Activated CD4-positive, CD25-positive, alpha-beta regulatory T cell (primary cell): ENCODE data around the gene LRMDA.

Experiments used
- DNase-seq, 4 experiments: peaks; one replicate each; lab custom pipeline; 2025; lab: John Stamatoyannopoulos, UW

Gene LRMDA

DNA sequence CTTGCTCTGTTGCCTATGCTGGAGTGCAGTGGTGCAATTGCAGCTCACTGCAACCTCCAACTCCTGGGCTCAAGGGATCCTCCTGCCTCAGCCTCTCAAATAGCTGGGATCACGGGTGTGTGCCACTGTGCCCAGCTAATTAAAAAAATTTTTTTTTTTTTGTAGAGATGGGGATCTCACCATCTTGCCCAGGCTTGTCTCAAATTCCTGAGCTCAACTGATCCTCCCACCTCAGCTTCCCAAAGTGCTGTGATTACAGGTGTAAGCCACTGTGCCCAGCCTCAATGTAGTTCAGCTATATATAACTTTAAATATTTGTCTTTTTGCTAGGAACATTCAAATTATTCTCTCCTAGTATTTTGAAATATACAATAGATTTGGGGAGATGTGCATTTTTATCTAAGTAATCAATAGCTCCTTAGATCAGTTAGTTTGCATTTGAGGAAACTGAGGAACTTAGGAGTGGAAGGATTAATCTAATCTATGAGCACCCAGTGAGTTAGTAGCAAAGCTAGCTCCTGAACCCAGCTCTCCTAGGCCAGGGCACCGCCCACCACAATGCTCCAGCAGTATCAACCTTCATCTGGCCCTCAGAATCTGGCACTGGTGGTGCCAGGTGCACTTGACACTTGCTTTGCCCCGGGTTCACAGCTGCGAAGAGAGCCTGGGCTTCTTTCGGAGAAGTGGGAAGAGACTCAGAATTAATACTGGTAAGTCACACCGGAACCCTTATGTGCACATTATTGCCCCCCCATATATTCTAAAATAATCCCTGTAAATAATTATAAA is 5.9 kb upstream of the LRMDA start:
- no peak for DNase-seq

DNA sequence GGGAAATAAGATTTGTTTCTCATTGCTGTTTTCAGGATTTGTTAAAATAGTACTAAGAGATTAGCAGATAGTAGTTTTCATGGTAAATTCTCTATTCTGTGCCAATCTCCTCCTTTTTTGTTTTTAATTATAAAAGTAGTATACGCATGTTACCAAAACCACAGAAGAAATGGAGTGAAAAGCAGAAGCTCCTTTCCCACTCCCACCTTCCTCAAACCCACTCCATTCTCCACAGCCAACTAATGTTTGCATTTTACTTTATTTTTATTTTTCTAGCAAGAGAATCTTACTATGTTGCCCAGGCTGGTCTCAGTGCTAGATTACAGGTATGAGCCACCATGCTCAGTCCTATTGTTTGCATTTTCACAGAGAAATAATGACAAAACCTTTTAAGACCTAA is 4.5 kb upstream of the LRMDA start:
- DNase-seq = no peak

DNA sequence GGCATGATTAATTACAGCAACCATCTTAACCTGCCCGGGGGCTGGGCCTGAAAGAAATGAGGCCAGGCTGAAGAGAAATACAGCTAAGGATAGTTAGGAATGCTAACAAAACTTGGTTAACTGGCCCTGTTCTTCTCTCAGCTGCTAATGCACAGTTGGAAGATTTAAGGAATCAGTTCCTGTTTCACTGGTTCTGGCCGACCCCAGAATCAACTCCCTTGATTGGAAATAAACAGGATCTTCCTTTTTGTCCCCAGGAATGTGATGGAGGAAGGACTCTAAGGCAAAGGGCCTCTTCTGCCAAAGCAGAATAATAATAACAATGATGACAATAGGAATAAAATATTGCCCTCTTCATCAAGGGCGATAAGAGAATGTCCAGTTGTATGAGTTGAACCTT is 3.5 kb upstream of the LRMDA start:
- DNase-seq = no peak

DNA sequence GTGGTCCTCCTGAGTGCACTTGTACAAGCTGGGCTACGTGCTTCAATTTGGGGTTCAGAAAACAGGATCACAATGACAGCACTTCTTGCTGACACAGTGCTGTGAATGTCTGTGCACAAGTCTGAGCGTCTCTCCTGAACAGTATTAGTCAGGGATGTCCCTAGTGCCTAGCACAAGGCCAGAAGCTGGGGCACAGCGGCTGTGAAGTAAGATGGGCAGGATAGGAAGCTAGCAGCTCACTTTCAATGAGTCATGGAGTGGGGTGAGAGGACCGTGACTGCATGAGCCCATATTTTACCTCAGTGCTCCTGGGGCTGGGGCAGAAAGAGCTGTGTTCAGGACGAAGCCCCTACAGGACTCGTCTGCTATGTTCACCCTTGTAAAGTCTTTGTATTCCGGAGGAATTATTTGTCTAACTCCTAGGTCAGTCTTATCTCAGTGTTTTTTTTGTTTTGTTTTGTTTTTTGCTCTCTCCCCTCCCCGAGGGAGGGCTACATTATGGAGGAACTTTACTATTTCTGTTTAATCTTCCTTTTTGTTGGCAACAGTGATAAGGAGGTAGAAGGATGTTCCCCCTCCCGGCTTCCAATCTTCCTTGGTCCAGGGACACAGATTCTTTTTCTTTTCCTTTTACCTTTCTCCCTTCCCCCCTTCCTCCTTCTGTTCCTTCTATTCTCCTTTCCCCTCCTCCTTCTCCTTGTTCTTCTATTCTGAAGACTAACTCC is 2.8 kb upstream of the LRMDA start:
- no peak for DNase-seq

DNA sequence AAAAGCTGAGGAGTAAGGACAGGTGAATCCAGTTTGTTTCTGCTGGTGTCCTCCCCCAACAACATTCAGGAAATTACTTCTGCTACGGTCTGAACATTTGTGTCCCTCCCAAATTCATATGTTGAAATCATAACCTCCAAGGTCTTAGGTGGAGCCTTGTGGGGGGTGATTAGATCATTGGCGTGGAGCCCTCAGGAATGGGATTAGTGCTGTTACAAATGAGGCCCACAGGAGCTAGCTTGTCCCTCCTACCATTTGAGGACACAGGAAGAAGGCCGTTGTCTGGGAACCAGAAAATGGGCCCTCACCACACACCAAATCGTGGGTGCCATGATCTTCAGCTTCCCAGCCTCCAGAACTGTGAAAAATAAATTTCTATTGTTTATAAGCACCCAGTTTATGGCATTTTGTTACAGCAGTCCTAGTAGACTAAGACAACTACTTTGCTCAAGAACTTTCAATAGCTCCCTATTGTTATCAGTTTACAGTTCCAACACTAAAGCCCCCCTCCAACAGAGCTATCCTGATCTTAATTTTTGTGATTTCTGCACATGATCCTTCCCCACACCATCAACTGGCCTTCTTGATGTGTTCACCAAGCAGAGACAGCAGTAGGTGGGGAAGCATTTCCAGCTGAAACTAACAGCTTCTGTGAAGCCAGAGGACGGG is 2.1 kb upstream of the LRMDA start:
- DNase-seq = no peak

DNA sequence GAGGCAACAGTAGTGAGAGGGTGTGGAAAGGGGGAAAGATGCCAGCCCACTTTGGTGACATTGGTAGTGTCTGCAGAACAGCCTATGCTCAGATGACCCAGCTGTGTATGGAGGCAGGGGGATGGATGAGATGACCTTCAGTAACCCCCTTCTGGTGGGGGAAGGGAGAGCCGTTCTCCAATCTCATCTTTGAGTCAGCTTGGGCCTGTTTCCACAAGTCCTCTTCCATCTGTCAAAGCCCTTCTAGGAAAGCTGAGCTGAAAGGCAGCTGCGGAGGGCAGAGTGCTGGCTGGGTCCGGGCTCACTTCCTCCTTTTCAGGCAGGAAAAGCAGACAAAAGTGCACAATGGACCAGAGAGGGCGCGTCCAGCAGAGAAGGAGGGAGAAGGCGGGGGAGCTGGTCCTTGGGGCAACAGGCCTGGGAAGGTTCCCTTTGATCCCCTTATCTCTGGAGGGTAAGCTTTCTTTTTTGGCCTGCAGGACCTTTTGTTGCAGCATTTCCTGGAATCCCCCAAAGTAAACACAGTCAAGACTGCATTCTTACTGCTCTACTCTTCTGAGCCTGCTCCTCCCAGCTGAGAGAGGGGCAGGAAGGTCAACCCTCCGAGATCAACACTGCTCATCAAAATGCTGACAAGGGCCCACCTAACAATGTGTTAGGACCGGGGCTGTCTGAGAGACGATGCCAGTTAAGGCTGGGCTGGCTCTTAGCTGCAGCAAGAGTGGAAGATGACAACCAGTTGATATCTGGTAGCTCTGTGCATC is 1.2 kb upstream of the LRMDA start:
- DNase-seq = no peak

DNA sequence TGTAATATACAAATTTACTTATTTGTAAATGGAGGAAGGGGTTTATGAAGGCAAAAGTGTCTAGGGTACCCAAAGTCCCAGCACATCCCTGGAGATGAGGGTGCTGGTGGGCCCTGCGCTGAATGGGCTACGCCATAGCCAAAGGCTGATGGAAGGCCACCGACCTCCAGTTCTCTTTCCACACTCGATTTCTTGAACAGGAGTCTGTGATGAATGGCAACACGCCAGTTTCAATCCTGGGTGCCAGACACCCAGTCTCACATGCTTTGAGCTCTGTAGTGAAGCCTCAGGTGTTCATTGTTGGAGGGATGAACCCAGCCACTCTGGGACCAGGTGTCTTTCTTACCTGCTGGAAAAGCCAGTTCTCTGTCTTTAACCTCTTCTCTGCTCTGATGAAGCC is 752 bp downstream of the LRMDA start:
- no peak for DNase-seq

DNA sequence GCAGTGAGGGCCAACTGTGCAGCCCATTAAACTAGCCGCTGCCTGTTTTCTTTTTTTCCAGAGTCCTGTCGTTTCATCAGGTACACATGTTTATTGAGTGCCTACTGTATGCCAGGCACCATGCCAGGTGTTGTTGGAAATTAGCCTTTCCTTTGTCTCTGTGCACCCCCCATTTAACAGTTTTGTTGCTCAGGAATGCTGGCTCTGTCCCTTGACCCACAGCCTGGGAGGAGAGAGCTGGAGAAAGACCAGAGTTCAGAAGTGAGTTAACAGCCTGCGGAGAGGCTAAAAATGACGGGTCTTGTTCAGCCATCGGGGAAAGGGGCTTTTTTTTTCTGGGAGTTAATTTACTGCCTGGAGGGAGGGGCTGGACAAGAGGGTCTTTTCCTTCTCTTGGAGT is 1.3 kb downstream of the LRMDA start:
- no peak for DNase-seq

DNA sequence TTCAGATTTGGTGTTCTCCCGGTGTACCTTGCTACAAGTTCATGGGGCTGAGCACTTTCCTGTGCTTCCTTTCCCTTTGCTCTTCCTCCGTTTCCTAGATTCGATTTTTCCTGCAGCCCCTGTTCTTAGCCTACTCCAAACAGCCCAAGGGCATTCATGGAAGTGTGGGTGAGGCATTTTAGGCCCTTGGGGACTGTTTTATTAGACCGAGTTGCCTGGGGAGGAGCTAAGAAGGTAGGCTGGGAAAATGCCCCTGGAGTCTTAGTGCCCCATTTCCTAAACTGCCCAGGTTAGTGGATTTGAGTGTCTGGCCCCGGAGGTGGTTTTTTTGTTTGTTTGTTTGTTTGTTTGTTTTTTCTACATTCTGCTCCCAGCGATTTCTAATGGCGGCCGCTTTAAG is 1.8 kb downstream of the LRMDA start:
- no peak for DNase-seq

DNA sequence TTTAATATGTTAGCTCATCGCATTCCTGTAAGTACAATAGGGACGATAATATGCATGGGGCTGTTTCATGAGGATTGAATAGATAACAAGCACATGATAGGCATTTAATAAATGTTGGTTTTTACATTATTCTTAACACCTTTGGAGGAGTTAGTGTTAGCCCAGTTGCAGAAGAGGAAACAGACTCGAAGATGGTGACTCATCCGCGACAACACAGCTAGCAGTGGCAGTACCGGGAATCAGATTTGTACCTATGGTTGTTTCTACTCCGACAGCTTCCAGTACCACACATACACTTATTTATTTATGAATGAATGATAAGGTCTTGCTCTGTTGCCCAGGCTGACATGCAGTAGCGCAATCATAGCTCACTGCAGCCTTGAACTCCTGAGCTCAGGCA is 2.9 kb downstream of the LRMDA start:
- no peak for DNase-seq

DNA sequence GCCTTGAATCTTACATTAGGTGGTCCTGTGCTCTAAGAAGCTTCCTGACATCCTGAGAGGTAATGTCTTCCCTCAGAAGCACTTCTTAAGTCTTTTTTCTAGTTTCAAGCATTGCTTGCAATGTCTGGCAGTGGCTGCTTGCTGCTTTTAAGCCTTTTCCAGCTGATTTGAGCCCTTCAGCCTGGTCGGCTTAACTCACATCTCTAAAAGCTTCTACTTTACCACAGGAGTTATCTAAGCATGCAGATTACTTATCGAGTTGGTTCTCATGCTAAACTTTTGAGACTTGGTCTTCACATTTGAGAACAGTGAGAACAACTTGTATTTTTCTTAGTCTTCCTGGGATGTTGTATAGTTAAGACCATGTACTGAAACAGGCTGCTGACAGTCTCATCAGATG is 3.9 kb downstream of the LRMDA start:
- DNase-seq = no peak

DNA sequence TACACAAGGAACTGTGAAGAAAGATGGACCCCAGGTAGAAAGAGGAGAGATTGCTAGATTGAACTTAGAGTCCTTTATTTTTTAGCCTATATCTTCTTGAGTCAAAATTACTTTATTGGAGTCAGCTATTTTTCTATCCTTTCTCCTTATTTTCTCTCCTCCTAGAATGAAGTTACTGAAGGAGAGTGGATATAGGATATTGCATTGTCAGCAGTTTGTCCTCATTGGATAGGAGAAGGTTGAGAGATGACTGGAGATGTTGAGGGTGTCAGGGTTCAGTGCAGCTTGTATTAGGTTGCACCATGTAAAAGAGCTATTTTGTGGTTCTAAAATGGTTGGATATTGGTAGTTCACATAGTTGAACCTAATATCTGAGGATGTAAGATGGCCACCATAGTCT is 5.5 kb downstream of the LRMDA start:
- DNase-seq = no peak

DNA sequence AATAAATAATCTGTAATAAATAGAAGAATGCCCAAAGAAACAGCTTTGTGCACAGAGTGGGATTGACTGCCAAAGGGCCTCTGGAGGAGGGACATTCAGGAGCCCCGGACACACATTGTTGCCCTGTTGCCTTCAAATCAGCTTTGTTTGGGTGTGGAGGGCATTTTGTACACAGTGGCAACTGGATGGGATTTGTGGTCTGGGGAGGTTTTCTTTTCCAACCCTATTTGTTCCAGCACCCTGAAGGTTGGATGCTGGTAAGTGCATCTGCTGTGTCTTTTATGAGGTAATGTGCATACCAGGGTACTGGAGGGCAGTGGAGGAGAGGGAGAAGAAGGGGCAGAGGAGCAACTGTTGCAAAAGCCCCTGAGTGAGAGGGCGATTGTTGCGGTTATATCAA is 6.3 kb downstream of the LRMDA start:
- no peak for DNase-seq

DNA sequence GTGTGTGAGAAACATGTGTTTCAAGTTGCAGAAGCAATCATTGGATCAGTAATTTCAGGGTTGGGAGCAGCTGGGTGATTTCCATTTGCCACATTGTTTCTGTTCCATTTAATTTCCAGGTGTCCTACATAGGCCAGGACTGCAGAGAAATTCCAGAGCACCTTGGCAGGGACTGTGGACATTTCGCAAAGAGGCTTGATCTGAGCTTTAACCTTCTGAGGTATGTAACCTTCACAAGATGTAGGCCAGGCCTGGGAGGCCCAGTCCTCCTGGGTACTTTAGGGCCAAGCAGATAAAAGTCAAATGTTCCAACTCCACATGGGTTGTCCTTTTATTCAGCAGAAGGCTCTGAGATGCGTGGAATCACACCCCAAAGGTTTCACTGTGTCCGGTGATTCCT is 6.9 kb downstream of the LRMDA start:
- DNase-seq = no peak

DNA sequence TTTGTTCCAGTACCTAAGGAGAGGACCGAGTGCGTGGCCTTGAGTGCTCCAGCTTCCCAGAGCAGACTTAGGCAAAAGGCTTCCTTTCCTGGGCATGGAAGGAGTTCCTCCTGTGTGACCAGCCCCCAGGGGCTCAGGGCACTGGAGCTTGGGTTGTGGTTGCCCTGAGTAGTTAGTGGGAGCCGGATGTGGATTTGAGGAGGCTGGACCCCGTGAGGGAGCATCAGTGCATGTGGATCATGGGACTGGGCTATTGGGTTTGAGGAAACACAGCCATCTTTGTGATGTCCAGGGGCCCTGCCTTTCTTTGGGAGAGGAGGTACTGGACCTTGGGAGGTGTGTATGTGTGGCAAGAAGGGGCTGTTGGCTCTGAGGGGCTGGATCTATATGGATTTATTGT is 8.4 kb downstream of the LRMDA start:
- no peak for DNase-seq

DNA sequence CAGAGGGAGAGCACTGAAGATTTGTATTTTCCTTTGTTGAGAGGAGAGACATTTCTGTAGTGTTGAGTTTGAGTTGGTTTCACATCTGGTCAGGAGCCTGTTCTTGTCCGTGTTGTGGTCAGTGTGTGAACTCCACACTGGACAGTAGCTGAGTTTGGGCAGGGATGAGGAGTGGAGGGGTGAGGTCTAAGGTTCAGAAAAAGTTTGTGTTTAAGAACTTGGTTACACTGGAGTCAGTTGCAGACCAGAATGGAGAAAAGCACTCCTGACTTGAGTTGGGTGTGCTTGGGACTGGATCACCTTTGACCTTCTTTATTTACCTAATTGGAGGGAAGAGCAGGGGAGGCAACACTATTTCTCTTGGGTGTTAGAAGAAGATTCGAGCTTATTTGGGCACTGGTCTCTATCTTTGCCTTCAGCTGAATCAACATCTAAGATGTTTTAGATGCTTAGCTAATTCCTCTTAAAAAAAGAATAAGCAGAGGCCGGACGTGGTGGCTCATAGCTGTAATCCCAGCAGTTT is 8.9 kb downstream of the LRMDA start:
- no peak for DNase-seq

DNA sequence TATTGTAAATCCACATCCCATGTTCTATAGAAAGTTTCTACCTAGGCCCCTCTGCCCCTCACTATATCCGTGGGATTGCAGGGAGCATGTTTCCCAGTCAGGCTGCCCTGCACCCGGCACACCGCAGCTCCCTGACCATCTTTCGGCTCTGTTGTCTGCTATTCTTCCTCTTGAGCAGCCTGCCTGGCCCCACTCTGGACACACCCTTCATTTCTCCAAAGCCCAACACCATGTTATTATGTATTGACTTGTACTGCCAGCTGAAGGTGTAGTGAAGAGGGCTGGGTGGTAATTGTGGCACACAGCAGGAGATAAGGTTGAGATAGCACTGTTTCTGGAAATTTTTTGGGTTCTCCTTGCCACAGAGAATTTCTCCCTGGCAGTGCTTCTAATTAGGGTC is 9.8 kb downstream of the LRMDA start:
- no peak for DNase-seq

DNA sequence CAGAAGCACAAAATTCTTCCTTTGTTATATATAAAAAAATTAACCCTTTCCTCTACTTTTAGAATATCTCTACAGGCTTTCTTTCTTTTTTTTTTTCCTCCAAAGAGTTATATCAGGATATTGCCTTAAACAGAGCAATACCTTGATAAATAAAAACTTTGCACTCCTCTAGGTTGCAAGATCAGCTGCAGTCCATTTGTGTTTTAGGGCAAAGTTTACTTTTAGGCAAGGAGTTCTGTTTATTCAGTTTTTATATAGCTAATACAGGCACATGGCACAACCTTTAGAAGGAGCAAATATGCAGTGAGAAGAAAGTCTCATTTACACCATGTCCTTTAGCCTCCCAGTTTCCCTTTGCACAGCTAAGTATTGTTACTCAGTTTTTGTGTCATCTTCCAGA is 10.3 kb downstream of the LRMDA start:
- DNase-seq = no peak

DNA sequence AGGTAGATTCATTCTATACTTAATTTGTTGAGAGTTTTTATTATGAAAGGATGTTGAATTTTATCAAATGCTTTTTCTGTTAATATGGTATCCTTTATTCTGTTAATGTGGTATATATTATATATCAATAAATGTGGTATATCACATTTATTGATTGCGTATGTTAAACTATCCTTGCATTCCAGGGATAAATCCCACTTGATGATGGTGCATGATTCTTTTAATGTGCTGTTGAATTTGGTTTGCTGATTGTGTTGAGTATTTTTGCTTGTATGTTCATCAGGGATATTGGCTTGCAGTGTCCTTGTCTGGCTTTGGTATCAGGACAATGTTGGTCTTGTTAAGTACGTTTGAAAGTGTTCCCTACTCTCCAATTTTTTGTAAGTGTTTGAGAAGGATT is 11.9 kb downstream of the LRMDA start:
- no peak for DNase-seq

DNA sequence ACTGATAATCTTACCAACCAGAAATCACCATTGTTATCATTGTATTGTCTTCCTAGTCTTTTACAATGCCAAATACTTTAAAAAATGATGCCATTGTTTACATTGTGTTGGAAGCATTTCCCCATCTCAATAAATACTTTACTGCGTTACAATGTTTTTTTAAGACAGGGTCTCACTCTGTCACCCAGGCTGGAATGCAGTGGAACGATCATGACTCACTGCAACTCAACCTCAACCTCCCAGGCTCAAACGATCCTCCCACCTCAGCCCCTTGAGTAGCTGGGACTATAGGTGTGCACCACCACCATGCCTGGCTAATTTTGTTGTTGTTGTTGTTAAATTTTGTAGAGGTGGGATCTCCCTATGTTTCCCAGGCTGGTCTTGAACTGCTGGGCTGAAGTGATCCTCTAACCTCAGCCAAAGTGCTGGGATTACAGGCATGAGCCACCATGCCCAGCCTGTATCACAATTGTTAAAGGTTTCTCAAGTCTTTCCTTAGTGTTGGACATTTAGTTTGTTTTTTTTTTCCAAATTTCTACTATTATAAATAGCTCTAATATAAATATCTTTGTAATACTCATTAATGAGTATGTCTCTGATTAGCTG is 13.5 kb downstream of the LRMDA start:
- DNase-seq = no peak

DNA sequence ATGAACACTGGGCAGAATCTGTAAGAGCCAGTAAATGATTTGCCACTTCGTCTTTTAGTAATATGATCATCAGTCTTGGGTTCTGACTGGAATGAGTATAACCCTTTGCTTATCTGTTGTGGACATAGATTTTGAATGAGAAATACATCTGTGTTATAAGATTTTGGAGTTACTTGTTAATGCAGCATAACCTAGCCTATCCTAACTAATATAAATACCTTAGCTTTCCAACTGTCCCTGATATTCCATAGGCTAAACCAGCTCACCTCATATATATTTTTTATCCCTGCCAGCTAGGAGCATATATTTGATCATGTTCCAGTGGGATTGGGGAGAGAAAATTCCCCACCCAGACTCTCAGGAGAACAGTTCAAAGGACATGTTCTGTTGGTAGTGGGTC is 15.1 kb downstream of the LRMDA start:
- DNase-seq = no peak

DNA sequence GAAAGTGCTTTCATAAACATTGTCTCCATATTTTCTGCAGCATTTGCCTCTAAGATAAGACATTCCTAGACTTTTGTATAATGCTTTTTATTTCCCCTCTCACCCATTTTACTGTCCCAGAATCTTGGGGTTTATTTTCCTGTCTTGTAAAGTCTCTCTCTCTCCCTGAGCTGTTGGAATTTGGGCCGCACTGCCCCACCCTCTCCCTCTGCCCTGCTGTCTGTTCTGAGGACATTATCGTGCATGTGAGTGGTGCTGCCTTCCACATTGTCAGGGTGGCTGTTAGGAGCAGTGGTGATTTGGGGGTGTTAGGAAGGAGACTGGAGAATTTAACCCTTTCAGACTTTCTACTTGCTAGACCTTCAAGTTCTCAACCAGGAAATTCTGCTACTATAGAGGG is 16.7 kb downstream of the LRMDA start:
- no peak for DNase-seq
